Ishikawa (cell line): Measurements from ENCODE around the gene SCEL.

Experiments
- CEBPB ChIP-seq: IDR thresholded peaks from 2 replicates; pipeline ENCODE4 v1.6.1; 2012
- RAD21 ChIP-seq: IDR thresholded peaks from 2 replicates; pipeline ENCODE4 v1.6.1; 2012; ENCODE audit warnings: low read depth
- TAF1 ChIP-seq: IDR thresholded peaks from 2 replicates; pipeline ENCODE4 v1.6.1; 2012; ENCODE audit warnings: low read depth, mild to moderate bottlenecking
- YY1 ChIP-seq: IDR thresholded peaks from 2 replicates; pipeline ENCODE4 v1.6.1; 2012; ENCODE audit warnings: low read depth
- TF ChIP-seq, protein P1 (sequence below): IDR thresholded peaks from 2 replicates; pipeline ENCODE4 v1.6.1; 2012

DNA sequence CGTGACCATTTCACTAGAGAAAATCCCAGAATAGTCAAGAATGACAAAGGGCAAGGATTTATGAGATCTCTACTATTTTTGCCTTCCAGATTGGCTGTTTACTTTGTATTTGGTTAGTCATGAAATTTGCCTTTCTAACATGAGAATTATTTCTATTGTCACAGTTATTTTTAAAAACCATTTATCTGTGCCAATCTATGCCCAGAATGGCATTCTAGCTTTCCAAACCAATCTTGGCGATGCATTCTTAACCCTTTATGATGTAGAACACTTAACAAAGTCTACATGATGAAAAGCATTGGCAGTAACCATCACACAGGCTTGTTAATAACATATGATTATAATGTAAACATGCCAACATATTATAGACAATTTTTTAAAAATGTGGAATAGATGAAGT is 65.2 kb downstream of the SCEL start:
- TF ChIP-seq, protein P1, sequence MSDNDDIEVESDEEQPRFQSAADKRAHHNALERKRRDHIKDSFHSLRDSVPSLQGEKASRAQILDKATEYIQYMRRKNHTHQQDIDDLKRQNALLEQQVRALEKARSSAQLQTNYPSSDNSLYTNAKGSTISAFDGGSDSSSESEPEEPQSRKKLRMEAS, result no peak
- TF ChIP-seq TAF1 (no peak), CEBPB (no peak), YY1 (no peak), RAD21 (no peak)
